ENCODE measurements around the gene RBM20.

- TF ChIP-seq, protein P1, sequence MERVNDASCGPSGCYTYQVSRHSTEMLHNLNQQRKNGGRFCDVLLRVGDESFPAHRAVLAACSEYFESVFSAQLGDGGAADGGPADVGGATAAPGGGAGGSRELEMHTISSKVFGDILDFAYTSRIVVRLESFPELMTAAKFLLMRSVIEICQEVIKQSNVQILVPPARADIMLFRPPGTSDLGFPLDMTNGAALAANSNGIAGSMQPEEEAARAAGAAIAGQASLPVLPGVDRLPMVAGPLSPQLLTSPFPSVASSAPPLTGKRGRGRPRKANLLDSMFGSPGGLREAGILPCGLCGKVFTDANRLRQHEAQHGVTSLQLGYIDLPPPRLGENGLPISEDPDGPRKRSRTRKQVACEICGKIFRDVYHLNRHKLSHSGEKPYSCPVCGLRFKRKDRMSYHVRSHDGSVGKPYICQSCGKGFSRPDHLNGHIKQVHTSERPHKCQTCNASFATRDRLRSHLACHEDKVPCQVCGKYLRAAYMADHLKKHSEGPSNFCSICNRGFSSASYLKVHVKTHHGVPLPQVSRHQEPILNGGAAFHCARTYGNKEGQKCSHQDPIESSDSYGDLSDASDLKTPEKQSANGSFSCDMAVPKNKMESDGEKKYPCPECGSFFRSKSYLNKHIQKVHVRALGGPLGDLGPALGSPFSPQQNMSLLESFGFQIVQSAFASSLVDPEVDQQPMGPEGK (CRISPR knock-in tag; IDR thresholded peaks at IDR 0.05; ENCODE audit: borderline replicate concordance): no peak
- no peak for TF ChIP-seq GLIS3 (CRISPR knock-in tag; IDR thresholded peaks at IDR 0.05)
- TF ChIP-seq ZFP3 (CRISPR knock-in tag; IDR thresholded peaks at IDR 0.05): no peak
- no peak for TF ChIP-seq ZFP30 (CRISPR knock-in tag; IDR thresholded peaks at IDR 0.05)
- no peak for TF ChIP-seq TCF4 (CRISPR knock-in tag; IDR thresholded peaks at IDR 0.05; ENCODE audit: borderline replicate concordance)
- TF ChIP-seq TSHZ2 (CRISPR knock-in tag; IDR thresholded peaks at IDR 0.05): no peak
- TF ChIP-seq PPARA (CRISPR knock-in tag; IDR thresholded peaks at IDR 0.05; ENCODE audit: borderline replicate concordance): no peak
- no peak for TF ChIP-seq RARB (CRISPR knock-in tag; IDR thresholded peaks at IDR 0.05)
- TF ChIP-seq TOX (CRISPR knock-in tag; IDR thresholded peaks at IDR 0.05; ENCODE audit: borderline replicate concordance): no peak
- no peak for TF ChIP-seq ZNF565 (CRISPR knock-in tag; conservative IDR thresholded peaks at IDR 0.05; ENCODE audit: low read depth)
- no peak for TF ChIP-seq OSR1 (CRISPR knock-in tag; IDR thresholded peaks at IDR 0.05)
- TF ChIP-seq ZNF70 (CRISPR knock-in tag; IDR thresholded peaks at IDR 0.05): no peak
- no peak for TF ChIP-seq BACH2 (CRISPR knock-in tag; IDR thresholded peaks at IDR 0.05; ENCODE audit: borderline replicate concordance)
- TF ChIP-seq ISL1 (CRISPR knock-in tag; IDR thresholded peaks at IDR 0.05): no peak
These were observed 31.9 kb downstream of the RBM20 start for GRCh38 chr10:110676016-110676415.

Data from SK-N-SH treated with all-trans-retinoic acid at 6 μM for 48 hours (cell line).